Measurements from ENCODE around the gene PKNOX2.

- no peak for TF ChIP-seq CHD1 (IDR thresholded peaks at IDR 0.05; ENCODE audit: low read length)
- no peak for TF ChIP-seq BMI1 (IDR thresholded peaks at IDR 0.05; ENCODE audit: low read length)
- no peak for TF ChIP-seq NR2C2 (CRISPR knock-in tag; IDR thresholded peaks at IDR 0.05)
- no peak for TF ChIP-seq NR2C2 (tag; IDR thresholded peaks at IDR 0.05)
- no peak for TF ChIP-seq EZH2 (IDR thresholded peaks at IDR 0.05; ENCODE audit: borderline replicate concordance, low read depth, low read length)
- TF ChIP-seq ZNF24 (IDR thresholded peaks at IDR 0.05) = no peak
- TF ChIP-seq POLR2A (conservative IDR thresholded peaks at IDR 0.05) = no peak
- TF ChIP-seq SP2 (IDR thresholded peaks at IDR 0.05; ENCODE audit: extremely low read depth, low read depth, low read length, poor library complexity, severe bottlenecking) = no peak
- TF ChIP-seq TCF7L2 (IDR thresholded peaks at IDR 0.05; ENCODE audit: low read depth, low read length) = no peak
Observed at GRCh38 chr11:125358254-125358840, 193.8 kb downstream of the PKNOX2 start.
